ENCODE results near the gene IMPDH1. TPM values are rescaled to one million over a fixed set of nuclear protein-coding genes. Genes with fewer than 3 reads are reported as not detected.

IMPDH1 gene
- total and polyA plus RNA-seq, 2 experiments from 2014 or later = 34.7 to 70.5 TPM

- Histone ChIP-seq H3K9me3 (ENCODE audit: low read depth) (no peaks in the 10 kb centered on the region), H3K4me1 (ENCODE audit: insufficient read depth) (no peaks in the 10 kb centered on the region), H3K4me2 (no peak overlapping the region), H3K27ac (no peak overlapping the region), H4K20me1 (ENCODE audit: insufficient read depth, poor library complexity, severe bottlenecking) (no peaks in the 10 kb centered on the region), H3K27me3 (no peaks in the 10 kb centered on the region), H3K9me2 (replicated peaks; ENCODE audit: insufficient read depth) (no peaks in the 10 kb centered on the region), H3K36me3 (replicated peaks; ENCODE audit: insufficient read depth, low read depth) (no peaks in the 10 kb centered on the region), H3K79me2 (no peaks in the 10 kb centered on the region), H3K4me3 (no peak overlapping the region), H2AFZ (no peak overlapping the region)
- no peak for TF ChIP-seq EZH2phosphoT487 (IDR thresholded peaks at IDR 0.05; ENCODE audit: low read depth, severe bottlenecking, unreplicated experiment)
- peak; percentile 77 for TF ChIP-seq CTCF (IDR thresholded peaks at IDR 0.05; ENCODE audit: poor library complexity)
- TF ChIP-seq EZH2 (IDR thresholded peaks at IDR 0.05; ENCODE audit: borderline replicate concordance) = no peak
- DNase-seq (ENCODE audit: low spot score) = peak; percentile 69
- WGBS (ENCODE audit: low lambda C conversion rate, missing lambda C conversion rate) = 79% methylated on average over 16 of the region's 16 CpGs
These were observed 11.6 kb downstream of the IMPDH1 start for GRCh38 chr7:128398016-128398840.

- no peak overlapping the region for H3K27ac ChIP-seq
- 98% methylated on average over 9 of the region's 11 CpGs for WGBS (ENCODE audit: low lambda C conversion rate, missing lambda C conversion rate)
- H3K9me3 ChIP-seq (ENCODE audit: low read depth) = no peaks in the 10 kb centered on the region
- DNase-seq (ENCODE audit: low spot score) = no peak
- H4K20me1 ChIP-seq (ENCODE audit: insufficient read depth, poor library complexity, severe bottlenecking) = no peaks in the 10 kb centered on the region
- H2AFZ ChIP-seq = no peak overlapping the region
- H3K9me2 ChIP-seq (replicated peaks; ENCODE audit: insufficient read depth) = no peaks in the 10 kb centered on the region
- no peaks in the 10 kb centered on the region for H3K79me2 ChIP-seq
- no peak overlapping the region for H3K4me2 ChIP-seq
- no peaks in the 10 kb centered on the region for H3K36me3 ChIP-seq (replicated peaks; ENCODE audit: insufficient read depth, low read depth)
- no peaks in the 10 kb centered on the region for H3K27me3 ChIP-seq
- TF ChIP-seq EZH2phosphoT487 (IDR thresholded peaks at IDR 0.05; ENCODE audit: low read depth, severe bottlenecking, unreplicated experiment) = no peak
- TF ChIP-seq CTCF (IDR thresholded peaks at IDR 0.05; ENCODE audit: poor library complexity) = no peak
- no peak for TF ChIP-seq EZH2 (IDR thresholded peaks at IDR 0.05; ENCODE audit: borderline replicate concordance)
- H3K4me3 ChIP-seq = no peak overlapping the region
- no peaks in the 10 kb centered on the region for H3K4me1 ChIP-seq (ENCODE audit: insufficient read depth)
These were observed 13.4 kb downstream of the IMPDH1 start for GRCh38 chr7:128396357-128396756.

GRCh38 chr7:128395748-128396147 is 14.0 kb downstream of the IMPDH1 start:
- Histone ChIP-seq H3K27ac (no peak overlapping the region), H3K27me3 (no peaks in the 10 kb centered on the region), H4K20me1 (ENCODE audit: insufficient read depth, poor library complexity, severe bottlenecking) (no peaks in the 10 kb centered on the region), H3K4me1 (ENCODE audit: insufficient read depth) (no peaks in the 10 kb centered on the region), H3K4me3 (no peak overlapping the region), H3K9me2 (replicated peaks; ENCODE audit: insufficient read depth) (no peaks in the 10 kb centered on the region), H2AFZ (no peak overlapping the region), H3K36me3 (replicated peaks; ENCODE audit: insufficient read depth, low read depth) (no peaks in the 10 kb centered on the region), H3K4me2 (no peak overlapping the region), H3K9me3 (ENCODE audit: low read depth) (no peaks in the 10 kb centered on the region), H3K79me2 (no peaks in the 10 kb centered on the region)
- DNase-seq (ENCODE audit: low spot score) = no peak
- TF ChIP-seq EZH2 (IDR thresholded peaks at IDR 0.05; ENCODE audit: borderline replicate concordance) = no peak
- no peak for TF ChIP-seq EZH2phosphoT487 (IDR thresholded peaks at IDR 0.05; ENCODE audit: low read depth, severe bottlenecking, unreplicated experiment)
- no peak for TF ChIP-seq CTCF (IDR thresholded peaks at IDR 0.05; ENCODE audit: poor library complexity)
- WGBS (ENCODE audit: low lambda C conversion rate, missing lambda C conversion rate) = 93% methylated on average over 3 of the region's 3 CpGs
